RWPE1 (cell line): ENCODE data around the gene HSPA12A.

Experiments used
- CTCF ChIA-PET: fragments of 350-600 bp; sonication (Branson Sonifier 250); formaldehyde crosslinking; extraction: SDS; loops from one replicate; lab custom pipeline; 2021; lab: Yijun Ruan, JAX
- POLR2A ChIA-PET: fragments of 400-600 bp; formaldehyde crosslinking; extraction: SDS; loops from one replicate; lab custom pipeline; 2020; ENCODE audit warnings: antibody characterized with exemption; ENCODE audit not compliant: low non-redundant PET; lab: Yijun Ruan, JAX
- DNase-seq: peaks from one replicate; pipeline ENCODE4 v3.0.0; 2012; ENCODE audit warnings: low spot score
- H3K27ac ChIP-seq: fragments of 450-650 bp; 2 replicates; pipeline ENCODE4 v1.5.1; 2017
- CTCF ChIP-seq: fragments of 450-650 bp; conservative IDR thresholded peaks from 2 replicates; pipeline ENCODE4 v1.5.1; 2017; ENCODE audit warnings: low read depth, mild to moderate bottlenecking

HSPA12A gene

DNA sequence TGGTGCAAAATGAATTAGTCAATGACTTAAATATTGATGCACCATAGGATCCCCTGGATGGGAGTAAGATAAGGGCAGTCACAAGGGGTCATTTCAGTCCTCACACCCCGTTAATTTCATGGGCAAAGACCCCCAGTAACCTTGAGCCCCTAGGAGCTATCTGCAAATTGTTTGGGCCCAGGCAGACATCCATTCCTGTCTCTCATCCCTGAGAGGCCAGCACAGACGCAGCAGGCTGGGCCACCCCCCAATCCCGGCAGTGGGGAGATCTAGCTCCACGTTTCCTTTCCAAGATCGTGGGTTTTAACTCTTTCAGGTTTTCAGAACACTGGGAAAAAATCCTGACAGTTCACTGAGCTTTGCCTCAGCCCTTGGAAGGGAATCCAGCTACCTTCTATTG, 81.5 kb downstream of the HSPA12A start:
- no peak overlapping the region for H3K27ac ChIP-seq
- TF ChIP-seq CTCF: no peak
- no peak for DNase-seq
- POLR2A ChIA-PET: no interaction called here
- CTCF ChIA-PET: interaction anchor here (0.5 to 0.6 kb wide), 2 partner anchors 9 to 757 kb away, joined by 3 read pairs; no protein-coding TSS in a partner anchor

DNA sequence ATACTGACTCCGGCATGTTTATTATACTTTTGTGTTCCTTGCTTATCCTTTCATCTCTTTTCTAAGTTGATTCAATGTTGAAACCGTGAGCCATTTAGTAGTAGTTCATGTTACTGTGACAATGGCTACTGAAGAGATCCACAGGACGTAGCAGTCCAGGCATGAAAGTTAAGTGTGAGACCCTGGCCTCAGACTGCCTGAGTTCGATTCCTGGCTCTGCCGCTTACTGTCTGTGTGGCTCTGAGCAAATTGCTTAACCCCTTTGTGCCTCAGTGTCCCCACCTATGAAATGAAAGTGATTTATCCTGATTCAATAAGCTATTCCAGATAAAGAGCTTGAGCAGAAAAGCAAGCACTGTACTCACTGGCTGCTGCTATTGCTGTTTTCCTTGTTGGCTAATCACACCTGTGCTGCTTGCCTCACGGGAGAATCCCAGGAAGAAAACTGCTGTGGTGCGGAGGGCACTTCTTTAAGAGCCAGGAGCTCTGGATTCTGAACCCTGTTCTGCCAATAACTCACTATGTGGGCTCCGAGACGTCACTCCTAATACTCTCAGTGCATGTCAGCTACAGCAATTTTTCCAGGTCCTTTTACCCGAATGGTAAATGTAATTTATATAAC, 83.2 kb downstream of the HSPA12A start:
- no peak for DNase-seq
- ChIA-PET POLR2A (no interaction called here), CTCF (interaction anchor here (0.6 kb wide), 3 partner anchors 190 to 517 kb away, joined by 3 read pairs; partner anchors contain the start of gene ENO4)
- H3K27ac ChIP-seq: no peak overlapping the region
- no peak for TF ChIP-seq CTCF

- H3K27ac ChIP-seq: no peak overlapping the region
- ChIA-PET CTCF (interaction anchor here (0.6 to 1.0 kb wide), 2 partner anchors 24 to 320 kb away, joined by 3 to 4 read pairs; no protein-coding TSS in a partner anchor), POLR2A (no interaction called here)
- TF ChIP-seq CTCF: no peak
- no peak for DNase-seq
Measured at GRCh38 chr10:116657863-116658551, 84.4 kb downstream of the HSPA12A start.

GRCh38 chr10:116656044-116656443, 86.3 kb downstream of the HSPA12A start:
- ChIA-PET POLR2A (no interaction called here), CTCF (interaction anchor here (1.3 kb wide), 1 partner anchor 29 kb away, joined by 5 read pairs; no protein-coding TSS in a partner anchor)

GRCh38 chr10:116655568-116655967, 86.8 kb downstream of the HSPA12A start:
- no peak for DNase-seq
- CTCF ChIA-PET: interaction anchor here (0.9 to 1.3 kb wide), 3 partner anchors 10 to 28 kb away, joined by 3 to 5 read pairs (median 4); no protein-coding TSS in a partner anchor

More at GRCh38 chr10:116656044-116656443, 86.3 kb downstream of the HSPA12A start:
- DNase-seq: no peak
- no peak for TF ChIP-seq CTCF
- no peak overlapping the region for H3K27ac ChIP-seq

More at GRCh38 chr10:116655568-116655967, 86.8 kb downstream of the HSPA12A start:
- POLR2A ChIA-PET: no interaction called here
- H3K27ac ChIP-seq: no peak overlapping the region
- no peak for TF ChIP-seq CTCF
